Stimulated activated CD4-positive, alpha-beta T cell treated with anti-CD3 and anti-CD28 coated beads, Interleukin-2, amount 100 ng/mL, for 4 hours (primary cell): ENCODE measurements around the gene ADAMTS12.

Experiments used
- DNase-seq: peaks from one replicate; pipeline ENCODE4 v3.0.0-alpha.2; 2020; ENCODE audit warnings: low read depth

ADAMTS12 gene

DNA sequence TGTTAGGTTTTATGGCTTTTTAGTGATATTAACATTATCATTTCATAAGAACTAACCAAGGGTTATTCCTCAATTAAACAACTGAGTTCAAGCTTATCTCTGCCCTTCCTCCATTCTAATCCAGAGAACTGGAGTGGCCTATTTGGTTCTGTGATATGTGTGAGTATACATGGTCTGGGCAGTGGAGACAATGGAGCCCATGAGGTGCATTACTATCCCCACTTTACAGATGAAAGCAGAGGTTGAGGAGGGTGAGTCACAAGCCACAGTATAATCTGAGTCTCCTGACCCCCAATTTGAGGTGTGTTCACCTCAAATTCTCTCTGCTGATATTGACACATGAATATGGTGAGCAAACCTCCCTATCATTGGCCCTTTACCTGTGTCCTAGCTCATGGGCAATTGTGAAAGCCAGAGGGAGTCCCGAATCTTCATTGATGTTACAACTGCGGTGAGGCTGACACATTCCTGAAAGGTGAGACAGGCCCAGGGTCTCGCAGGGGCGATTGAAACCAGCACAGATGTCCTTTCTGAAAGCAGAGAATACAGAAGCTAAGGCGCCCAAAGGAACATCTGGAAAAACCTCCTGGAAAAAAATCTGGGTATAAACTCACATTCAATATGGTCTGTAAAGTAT lies 233.9 kb downstream of the ADAMTS12 start:
- no peak for DNase-seq

DNA sequence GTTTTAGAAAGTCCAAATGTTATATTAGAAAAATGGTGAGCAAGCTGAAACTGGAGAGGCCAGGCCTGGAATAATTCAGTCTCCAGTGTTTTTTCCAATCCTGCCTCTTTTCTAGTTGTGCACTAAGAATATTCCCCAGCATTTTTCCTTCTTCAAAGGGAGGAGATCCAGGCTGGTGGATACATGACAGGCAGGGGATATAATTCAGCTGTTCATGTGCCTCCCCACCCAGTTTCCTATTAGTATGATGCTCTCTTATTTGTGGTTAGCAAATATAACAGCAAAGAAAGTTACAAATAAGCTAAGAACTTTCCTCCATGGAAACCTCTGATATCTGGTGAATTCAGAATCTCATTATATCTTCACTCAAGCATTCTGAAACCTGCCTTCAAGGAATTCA lies 234.6 kb downstream of the ADAMTS12 start:
- DNase-seq = no peak

DNA sequence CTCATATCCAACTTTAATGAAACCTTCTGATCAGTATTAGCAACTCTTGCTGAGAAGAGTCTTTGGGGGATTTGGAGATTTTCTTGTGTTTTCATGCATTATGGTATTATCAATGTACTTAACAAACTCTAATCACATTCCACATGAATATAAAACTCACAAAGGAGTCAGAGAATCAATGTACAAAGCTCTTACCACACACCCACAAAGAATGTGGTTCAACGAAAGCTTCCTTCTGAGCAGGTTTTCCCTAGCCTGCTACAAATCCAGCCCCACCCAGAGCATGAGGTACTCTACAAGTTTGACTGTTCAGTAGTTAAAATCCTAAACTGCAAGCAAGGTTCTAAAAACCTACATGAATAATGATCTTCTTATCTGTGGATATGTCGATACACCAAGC lies 240.9 kb downstream of the ADAMTS12 start:
- no peak for DNase-seq

DNA sequence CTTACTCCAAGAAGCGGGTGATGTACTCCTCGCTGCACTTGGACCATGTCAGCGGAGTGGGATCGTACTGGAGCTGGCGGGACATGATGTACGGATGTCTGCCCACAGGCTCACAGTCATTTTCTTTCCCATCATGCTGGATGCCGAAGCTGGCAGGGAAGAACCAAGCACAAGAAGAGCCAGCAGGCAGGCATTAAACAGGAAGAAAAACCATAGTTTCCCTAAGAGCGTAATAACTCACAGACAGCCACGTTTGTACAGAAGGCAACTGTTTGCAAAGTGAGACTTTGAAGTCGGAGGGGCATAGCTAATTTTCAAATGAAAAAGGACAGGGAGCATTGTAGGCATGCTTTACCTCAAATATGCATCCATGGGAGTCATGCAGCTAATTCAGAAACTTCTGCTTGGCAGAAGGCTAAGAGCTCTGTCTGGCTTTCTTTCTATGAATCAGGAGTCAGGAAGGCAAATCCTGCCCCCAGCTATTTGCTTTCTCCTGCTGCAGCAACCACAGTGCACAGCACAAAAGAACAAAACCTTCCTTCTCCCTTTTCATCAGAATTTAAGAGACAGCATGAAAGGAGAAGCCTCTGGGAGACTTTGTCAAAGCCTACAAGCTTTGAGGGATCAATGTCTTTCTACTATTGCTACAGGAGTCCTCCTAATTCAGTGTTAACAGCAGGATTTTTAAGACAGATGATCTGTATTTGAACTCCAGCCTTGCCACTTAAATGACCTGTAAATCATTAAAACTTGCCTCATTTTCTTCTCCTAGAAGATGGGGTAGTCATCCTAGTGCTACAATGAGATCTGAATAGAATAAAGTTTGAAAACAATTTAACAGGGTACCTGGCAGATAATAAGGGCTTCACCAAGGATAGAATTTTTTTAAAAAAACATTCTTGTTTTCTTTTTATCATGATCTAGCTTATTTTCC lies 242.0 kb downstream of the ADAMTS12 start:
- DNase-seq = no peak

DNA sequence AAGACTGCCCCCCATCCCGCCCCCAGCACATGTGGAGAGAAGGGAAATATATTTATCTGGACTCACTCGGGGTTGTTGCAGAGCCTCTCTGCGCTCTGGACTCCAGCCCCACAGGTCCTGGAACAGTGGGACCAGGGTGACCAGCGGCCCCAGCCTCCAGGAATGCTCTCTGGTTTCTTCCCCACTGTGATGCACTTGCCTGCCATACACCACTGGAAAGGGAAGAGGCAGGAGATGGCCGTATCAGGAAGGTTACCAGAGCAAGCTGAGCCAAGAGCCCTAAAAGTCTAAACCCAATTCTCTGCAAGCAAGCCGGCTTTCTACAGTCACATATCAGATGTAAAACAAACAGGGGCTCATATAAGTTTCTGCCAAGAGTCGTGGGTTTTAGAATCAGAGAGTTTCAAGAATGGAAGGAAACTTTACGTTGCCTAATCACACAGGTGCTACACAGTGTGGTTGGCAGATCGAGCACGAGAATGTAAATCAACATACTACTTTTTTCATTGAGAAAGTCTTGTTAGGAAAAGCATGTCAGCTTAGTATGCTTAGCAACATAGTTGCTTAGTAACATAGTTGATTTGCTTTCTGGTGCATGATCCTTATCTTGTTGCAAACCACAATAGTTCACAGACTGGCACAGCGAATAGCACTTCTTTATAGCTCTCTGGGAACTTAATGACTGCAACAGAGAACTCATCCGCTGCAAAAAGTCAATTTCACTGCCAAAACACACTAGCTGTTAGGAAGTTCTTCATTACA lies 249.9 kb downstream of the ADAMTS12 start:
- no peak for DNase-seq

DNA sequence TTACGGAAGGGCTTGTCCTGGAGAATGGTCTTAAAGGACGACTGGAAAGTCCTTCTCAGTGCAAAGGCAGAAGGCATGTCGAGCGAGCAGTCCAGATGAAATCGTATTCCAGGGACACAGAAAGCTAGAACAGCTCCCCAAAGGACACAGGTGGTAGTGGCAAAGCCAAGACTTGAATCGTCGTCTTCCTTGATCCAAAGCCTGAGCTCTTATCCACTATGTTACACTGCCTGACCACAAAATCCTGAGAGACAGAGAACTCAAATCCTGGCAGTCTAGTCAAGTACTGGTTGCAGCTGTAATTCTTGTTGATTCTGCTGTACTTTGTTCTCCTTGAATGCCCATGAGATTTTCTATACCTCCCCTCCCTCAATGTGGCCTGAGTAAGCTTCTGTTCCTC lies 252.3 kb downstream of the ADAMTS12 start:
- no peak for DNase-seq

DNA sequence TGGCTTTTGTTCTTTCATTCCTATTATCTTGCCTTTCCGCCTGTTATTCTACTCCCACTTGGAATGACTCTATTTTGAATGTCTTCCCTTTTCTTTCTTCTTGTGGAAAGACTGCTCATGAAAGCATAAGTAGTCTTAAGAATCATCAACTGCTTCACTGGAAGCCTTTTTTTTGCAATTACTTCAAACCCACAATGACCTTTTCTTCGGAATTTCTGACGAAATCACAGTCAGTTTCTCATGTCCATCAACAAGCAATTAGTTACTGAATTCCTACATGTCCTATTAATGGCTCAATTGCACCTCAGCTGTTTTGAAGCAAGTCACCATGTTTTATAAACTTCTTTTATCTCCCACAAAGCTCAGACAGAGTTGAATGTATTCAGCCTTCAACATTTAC lies 254.8 kb downstream of the ADAMTS12 start:
- no peak for DNase-seq

DNA sequence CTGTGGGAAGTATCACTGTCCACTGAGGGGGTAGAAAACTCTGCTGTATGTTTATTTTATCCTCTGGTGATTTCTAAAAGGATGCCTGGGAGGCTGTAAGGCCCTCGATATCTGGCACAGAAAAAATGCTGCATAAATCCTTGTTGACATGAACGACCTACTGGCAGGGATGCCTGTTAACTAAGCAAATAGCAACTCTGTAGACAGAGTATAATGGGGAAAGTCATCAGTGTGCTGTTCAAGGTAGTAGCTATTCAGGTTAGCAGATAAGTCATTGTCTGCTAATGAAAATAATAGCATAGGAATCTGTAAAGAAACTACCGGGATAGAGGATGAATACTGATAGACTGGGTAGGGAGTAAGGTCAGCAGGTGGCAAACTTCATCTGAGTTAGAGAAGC lies 256.2 kb downstream of the ADAMTS12 start:
- DNase-seq = no peak

DNA sequence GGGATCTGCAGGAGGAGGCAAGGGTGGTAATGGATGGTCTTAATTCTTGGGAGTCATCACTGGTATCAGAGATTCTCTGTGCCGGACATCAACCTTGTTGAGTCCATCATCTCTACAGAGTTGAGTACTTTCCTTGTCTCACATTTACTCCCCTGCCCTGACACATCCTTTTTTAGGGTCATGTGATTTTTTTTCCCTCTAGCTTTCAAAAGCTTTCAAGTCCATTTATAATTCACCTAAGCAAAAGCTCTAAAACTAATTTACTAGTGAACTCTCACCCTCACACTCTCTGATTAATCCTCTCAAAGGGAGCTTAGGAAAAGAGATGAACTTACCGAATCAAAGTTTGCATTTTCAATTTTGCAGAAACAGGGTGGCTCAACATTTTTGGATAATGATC lies 258.1 kb downstream of the ADAMTS12 start:
- no peak for DNase-seq

DNA sequence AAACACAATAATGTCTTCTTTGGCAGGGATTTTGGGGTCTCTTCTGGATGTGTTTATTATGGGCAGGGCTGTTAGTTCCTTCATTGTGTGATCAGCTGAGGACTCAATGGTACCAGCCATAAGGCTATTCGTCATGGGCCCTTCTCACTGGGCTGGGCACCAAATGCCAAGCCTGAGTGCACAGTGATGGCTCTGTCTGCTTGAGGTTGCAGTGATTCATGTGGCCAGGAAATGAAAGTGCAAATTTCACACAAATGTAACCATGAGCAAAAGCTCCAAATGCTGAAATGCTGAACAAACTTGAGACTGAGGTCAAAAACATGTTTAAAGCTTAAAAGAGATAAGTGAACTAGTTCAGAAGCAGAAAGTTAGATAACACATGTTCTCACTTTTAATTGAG lies 260.0 kb downstream of the ADAMTS12 start:
- DNase-seq = no peak

DNA sequence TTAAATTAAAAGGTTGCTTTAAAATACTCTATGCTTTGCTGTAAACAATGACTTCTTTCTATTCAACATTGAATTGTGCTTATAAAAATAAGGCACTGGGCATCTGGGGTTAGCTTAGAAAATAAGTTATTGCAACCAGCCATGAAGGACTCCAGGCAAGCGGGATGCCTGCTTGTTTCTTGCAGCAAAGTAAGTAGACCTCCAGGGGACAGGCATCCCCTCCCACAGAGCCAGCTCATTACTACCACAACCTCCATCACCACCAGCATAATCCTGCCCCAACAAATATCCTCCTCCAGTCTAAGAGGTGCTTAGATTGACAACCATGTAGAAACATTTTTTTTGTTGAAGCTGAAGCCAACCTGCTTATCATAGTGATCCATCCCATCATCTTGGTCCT lies 260.7 kb downstream of the ADAMTS12 start:
- no peak for DNase-seq

DNA sequence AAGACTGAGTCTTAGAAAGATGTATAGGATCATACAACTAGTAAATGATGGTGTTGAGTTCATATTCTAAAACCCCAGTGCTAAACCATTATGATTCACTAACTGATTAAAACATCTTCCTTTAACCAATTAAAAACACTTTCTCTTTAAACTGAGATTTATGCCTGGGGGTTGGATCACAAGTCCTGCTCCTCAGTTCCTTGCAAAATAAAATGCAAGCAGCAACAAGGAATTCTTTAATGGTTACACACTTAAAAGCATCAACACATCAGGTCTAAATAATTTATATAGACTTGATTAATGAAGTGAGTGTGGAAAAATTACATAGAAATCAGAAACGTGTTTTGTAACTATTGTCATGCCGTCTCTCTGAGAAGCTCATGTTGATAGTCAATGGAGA lies 261.8 kb downstream of the ADAMTS12 start:
- no peak for DNase-seq

DNA sequence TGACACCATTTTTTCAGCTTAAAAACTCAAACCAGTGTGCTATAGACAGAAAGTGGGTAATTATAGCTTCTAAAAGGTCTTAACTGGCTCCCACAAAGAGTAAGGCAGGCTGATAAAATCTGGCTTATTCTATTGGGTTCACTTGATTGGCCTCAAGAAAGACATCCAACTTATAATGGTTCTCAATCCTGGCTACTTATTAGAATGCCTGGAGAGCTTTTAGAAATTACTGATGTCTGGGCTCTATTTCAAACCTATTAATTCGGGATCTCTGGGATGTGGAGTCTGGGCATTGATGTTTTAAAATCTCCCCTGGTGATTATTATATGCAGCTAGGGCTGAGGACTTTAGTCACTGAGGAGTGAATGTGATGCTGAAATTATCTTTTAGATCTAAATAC lies 263.0 kb downstream of the ADAMTS12 start:
- no peak for DNase-seq

DNA sequence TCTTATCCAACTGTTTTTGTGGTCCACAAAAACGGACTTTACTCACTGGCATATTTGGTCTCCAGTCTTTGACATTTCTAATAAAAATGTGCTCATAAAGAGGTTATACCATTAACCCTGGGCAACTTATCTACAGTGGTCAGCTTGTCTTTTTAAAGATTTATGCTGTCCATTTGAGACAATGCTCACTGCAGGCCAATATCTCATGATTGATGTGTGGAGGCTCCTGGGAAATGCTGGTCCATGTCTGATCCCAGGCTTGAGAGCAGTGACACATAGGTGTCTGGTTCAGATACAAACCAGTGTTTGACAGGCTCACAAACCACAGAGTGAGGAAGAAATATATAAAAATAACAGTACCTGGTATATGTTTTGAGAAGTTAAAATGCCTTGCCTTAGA lies 270.3 kb downstream of the ADAMTS12 start:
- DNase-seq = no peak

DNA sequence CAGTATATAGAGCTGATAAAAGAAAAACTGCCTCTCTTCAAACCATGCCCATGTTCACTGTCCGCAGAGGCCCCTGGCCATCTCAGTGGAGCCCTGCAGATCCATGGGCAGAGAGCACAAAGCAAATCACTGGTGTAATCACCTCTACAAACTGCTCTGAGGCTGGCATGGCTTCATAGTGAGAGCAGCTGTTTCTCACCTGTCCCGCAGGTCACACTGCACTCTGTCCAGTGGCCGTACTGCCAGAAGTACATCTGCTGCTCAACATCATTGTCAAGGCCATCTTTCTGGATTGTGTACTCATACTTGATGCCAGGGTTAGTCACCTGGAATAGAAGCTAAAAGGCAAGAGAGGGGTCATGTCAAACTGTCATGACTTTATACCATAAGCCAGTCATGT lies 277.8 kb downstream of the ADAMTS12 start:
- DNase-seq = no peak

DNA sequence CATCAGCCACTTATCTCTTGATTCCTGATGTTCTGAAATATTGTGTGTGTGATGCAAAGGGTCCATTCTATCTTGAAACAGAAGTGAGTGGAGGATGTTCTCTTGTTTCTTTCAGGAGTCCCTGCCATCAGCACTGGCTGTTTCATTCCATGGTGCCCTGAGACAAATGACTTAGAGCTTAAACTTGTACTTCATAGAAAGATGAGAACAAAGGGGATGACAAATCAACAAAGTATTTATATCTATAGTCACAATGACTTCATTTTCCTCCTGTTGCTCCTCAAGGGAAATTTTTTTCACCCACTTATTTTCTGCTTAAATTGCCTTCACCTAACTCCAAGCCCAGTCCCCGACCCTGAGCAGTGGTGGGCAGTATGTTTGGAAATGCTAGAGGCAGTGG lies 279.4 kb downstream of the ADAMTS12 start:
- no peak for DNase-seq

DNA sequence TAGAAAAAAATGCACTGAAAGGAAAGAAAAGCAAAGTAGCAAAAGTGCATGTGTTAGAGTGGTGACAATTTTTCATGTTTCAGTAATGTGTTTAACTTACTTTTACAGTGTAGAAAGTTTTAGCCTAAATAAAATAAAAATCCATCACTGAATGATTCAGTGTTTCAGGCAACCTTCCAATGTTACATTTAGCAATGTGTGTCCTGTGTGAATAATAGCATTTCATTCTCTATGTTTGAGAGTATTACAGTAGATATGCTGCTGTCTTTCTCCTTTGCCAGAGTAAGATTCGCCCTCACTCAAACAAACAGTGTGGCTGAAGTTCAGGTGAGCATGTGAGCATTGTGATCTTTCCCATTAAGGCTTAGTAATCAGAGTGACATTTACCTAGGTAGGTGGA lies 279.9 kb downstream of the ADAMTS12 start:
- DNase-seq = no peak

DNA sequence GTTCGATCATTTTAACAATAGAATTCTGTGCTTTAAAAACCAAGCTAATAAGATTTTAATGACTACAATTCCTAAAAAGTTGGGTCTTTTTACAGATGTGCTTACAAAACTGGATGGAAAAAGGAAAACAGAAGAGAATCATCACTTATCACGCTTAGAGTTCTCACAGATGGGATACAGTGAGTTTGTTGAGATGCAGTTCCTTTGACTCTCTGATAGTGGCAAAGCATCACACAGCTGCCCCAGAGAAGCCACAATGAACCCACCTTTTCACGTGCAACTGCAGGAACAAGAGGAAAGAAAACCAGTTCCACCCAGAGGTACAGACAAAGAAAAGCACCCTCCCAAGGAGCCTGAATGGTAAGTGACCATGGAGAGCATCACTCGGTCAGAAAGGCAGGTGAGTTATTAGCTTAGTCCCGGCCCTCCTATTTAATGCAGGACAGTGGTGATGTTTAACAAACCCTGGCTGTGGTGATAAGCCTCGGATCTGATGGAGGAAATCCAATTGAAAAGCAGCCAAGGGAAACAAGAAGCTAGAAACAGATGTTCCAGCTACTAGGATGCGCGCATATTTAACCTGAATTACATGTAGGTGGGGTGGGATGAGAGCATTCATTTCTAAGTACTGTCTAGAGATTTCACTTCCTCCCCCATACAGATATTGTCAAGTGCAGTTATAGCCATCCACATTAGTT lies 283.3 kb downstream of the ADAMTS12 start:
- no peak for DNase-seq

DNA sequence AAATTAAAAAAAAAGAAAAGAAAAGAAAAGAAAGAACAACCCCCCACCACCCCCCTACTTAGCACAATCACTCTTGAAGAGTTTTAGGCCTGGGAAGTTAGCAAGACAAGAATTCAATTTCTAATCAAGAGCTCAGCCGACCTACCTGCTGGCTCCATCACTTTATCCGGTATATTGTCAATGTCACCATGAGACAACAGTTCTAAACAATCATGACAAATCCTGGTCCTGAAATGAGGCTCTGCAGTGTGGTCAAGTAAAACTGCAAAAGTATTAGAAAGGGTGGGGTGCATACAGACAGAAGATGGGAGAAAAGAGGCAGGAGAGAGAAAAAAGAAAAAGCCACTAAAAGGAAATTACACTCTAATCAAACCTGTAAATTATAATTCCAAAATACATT lies 287.3 kb downstream of the ADAMTS12 start:
- no peak for DNase-seq

DNA sequence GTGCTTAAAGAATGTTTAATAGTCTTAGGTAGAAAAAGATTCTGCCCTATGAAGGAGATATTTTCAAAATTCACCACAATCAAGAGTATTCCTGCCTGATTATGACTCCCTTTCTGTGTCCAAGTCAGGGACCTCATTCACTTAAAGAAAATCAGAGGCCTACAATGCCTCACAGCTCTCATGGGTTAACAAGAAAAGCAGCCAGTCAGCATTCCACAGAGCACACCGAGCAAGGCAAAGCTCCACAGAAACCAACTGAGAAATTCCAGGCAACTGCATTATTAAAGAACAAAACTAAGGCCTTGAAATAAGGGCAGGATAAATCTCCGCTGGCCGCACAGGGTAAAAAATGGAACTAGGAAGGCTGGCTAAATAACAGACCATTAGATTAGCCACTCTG lies 289.9 kb downstream of the ADAMTS12 start:
- DNase-seq = no peak

DNA sequence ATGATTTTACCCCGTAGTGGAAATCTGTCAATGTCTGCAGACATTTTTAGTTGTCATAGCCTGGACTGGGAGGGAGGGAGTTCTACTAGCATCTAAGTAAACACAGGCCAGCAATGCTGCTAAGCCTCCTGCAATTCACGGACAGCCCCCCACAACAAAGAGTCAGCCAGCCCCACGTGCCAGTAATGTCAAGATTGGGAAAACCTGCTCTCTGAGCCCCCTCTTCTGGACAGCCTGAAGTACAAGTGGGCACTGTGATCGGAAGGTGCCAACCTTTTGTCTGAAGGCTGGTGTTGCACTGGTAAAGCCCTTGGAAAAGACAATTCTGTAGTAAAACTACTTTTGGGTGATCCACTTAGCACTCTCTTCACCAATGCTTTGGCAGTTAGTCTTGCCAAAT lies 296.5 kb downstream of the ADAMTS12 start:
- no peak for DNase-seq

DNA sequence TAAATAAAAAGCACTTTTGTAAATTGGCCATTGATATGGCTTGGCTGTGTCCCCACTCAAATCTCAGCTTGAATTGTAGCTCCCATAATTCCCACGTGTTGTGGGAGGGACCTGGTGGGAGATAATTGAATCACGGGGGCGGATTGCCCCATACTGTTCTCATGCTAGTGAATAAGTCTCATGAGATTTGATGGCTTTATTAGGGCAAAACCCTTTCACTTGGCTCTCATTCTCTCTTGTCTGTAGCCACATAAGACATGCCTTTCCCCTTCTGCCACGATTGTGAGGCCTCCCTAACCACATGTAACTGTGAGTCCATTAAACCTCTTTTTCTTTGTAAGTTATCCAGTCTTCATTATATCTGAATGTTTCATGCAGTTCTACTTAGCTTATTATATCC lies 297.8 kb downstream of the ADAMTS12 start:
- DNase-seq = no peak
